Choroid plexus epithelial cell (primary cell): ENCODE results near the gene FGF9.
A peak's percentile ranks its signal among the peaks of the same experiment; 100 is the strongest.

Experiments used
- DNase-seq: peaks from one replicate; pipeline ENCODE4 v3.0.0-alpha.2; 2010; ENCODE audit warnings: low read depth
- H3K4me3 ChIP-seq: 2 replicates; pipeline ENCODE4 v1.5.1; 2011; ENCODE audit warnings: low read depth, mild to moderate bottlenecking, control low read depth, low read length, moderate library complexity
- CTCF ChIP-seq: conservative IDR thresholded peaks from 2 replicates; pipeline ENCODE4 v1.5.1; 2011; ENCODE audit warnings: low read depth, mild to moderate bottlenecking, control low read depth, inconsistent platforms, low read length, moderate library complexity

FGF9 gene

GRCh38 chr13:21741396-21741979 lies 70.6 kb downstream of the FGF9 start:
- DNase-seq, result no peak
- no peak overlapping the region for H3K4me3 ChIP-seq
- no peak for TF ChIP-seq CTCF

- no peak for DNase-seq
- H3K4me3 ChIP-seq, result no peak overlapping the region
- TF ChIP-seq CTCF, result no peak
These were observed 71.2 kb downstream of the FGF9 start for GRCh38 chr13:21742096-21742495.

- no peak for TF ChIP-seq CTCF
- H3K4me3 ChIP-seq, result no peak overlapping the region
- DNase-seq, result no peak
These were observed 73.3 kb downstream of the FGF9 start for GRCh38 chr13:21744149-21744548.

GRCh38 chr13:21745307-21745706 lies 74.4 kb downstream of the FGF9 start:
- TF ChIP-seq CTCF, result no peak
- DNase-seq, result no peak
- no peak overlapping the region for H3K4me3 ChIP-seq

- H3K4me3 ChIP-seq, result no peak overlapping the region
- DNase-seq, result no peak
- TF ChIP-seq CTCF, result no peak
These were observed 76.6 kb downstream of the FGF9 start for GRCh38 chr13:21747456-21747855.

- TF ChIP-seq CTCF, result no peak
- no peak for DNase-seq
- H3K4me3 ChIP-seq, result no peak overlapping the region
These were observed 77.3 kb downstream of the FGF9 start for GRCh38 chr13:21748166-21748565.

- no peak for TF ChIP-seq CTCF
- H3K4me3 ChIP-seq, result no peak overlapping the region
- DNase-seq, result peak; percentile 13
These were observed 78.5 kb downstream of the FGF9 start for GRCh38 chr13:21749410-21749809.
